ENCODE data around the gene AP2A2. TPM values are rescaled to one million over a fixed set of nuclear protein-coding genes. Genes with fewer than 3 reads are reported as not detected.
A peak's percentile ranks its signal among the peaks of the same experiment; 100 is the strongest.

Gene AP2A2
- total RNA-seq, 2 experiments from 2014 or later = 24.9 to 43.0 TPM

DNA sequence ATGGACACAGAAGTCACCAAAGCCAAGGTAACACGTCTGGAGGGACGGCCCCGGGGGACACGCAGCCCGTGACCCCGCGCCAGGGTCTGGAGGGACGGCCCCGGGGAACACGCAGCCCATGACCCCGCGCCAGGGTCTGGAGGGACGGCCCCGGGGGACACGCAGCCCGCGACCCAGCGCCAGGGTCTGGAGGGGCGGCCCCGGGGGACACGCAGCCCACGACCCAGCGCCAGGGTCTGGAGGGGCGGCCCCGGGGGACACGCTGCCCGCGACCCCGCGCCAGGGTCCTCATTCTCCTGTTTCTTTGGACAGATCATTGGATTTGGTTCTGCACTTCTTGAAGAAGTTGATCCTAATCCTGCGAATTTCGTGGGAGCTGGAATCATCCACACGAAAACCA lies 83.7 kb downstream of the AP2A2 start:
- Histone ChIP-seq H2AFZ (ENCODE audit: low read length) (no peak overlapping the region), H3K27ac (ENCODE audit: low read depth, low read length, poor library complexity, severe bottlenecking) (no peak overlapping the region), H3K79me2 (ENCODE audit: insufficient read depth, low read depth, low read length) (no peaks in the 10 kb centered on the region), H3K4me2 (ENCODE audit: low read length) (no peak overlapping the region), H4K20me1 (ENCODE audit: insufficient read depth, low read length) (no peaks in the 10 kb centered on the region), H3K9me3 (ENCODE audit: low read length) (no peaks in the 10 kb centered on the region), H3K9me2 (ENCODE audit: insufficient read depth, low read length) (no peaks in the 10 kb centered on the region), H3K4me1 (ENCODE audit: insufficient read depth, low read length, poor library complexity, severe bottlenecking) (no peaks in the 10 kb centered on the region), H3K4me3 (ENCODE audit: low read depth, low read length, poor library complexity, severe bottlenecking) (no peak overlapping the region), H3K36me3 (ENCODE audit: insufficient read depth, low read length) (peaks cover 19% of the 10 kb centered on the region; the same call in 1 of the 2 replicates)
- intact Hi-C loops (cut with micrococcal nuclease; ENCODE audit: unreplicated experiment) = no loop called here
- no peak for DNase-seq (ENCODE audit: low spot score)
- BruUV-seq (replicated peaks) = no TSS peak
- CTCF ChIA-PET (ENCODE audit: unreplicated experiment) = no interaction called here
- POLR2A ChIA-PET = interaction anchor here (0.7 kb wide), 1 partner anchor 759 kb away, joined by 3 read pairs; no protein-coding TSS in a partner anchor
- TF ChIP-seq, protein P1, sequence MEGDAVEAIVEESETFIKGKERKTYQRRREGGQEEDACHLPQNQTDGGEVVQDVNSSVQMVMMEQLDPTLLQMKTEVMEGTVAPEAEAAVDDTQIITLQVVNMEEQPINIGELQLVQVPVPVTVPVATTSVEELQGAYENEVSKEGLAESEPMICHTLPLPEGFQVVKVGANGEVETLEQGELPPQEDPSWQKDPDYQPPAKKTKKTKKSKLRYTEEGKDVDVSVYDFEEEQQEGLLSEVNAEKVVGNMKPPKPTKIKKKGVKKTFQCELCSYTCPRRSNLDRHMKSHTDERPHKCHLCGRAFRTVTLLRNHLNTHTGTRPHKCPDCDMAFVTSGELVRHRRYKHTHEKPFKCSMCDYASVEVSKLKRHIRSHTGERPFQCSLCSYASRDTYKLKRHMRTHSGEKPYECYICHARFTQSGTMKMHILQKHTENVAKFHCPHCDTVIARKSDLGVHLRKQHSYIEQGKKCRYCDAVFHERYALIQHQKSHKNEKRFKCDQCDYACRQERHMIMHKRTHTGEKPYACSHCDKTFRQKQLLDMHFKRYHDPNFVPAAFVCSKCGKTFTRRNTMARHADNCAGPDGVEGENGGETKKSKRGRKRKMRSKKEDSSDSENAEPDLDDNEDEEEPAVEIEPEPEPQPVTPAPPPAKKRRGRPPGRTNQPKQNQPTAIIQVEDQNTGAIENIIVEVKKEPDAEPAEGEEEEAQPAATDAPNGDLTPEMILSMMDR (conservative IDR thresholded peaks at IDR 0.05; ENCODE audit: low read length) = no peak
- TF ChIP-seq EZH2phosphoT487 (IDR thresholded peaks at IDR 0.05; ENCODE audit: borderline replicate concordance, low read depth, low read length) = no peak

DNA sequence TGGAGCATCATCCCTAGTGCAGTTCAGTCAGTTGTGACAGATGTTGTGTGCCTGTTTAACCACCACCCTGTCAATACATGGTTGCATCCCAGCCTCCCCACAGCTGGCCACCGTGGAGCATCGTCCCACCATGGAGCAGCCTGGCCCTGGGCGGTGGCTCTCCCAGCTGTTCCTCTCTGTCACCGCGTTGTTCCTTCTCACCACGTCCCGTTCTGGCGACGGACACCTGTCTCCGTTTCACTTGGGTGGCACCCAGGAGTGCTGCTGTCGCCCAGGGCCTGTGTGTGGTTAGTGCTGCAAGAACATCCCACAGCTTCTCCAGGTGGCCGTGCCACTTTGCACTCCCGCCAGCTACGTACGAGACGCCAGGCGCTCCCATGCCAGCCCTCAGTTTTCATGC lies 84.3 kb downstream of the AP2A2 start:
- Histone ChIP-seq H3K9me3 (ENCODE audit: low read length) (no peaks in the 10 kb centered on the region), H2AFZ (ENCODE audit: low read length) (no peak overlapping the region), H3K4me3 (ENCODE audit: low read depth, low read length, poor library complexity, severe bottlenecking) (no peak overlapping the region), H3K4me2 (ENCODE audit: low read length) (no peak overlapping the region), H3K36me3 (ENCODE audit: insufficient read depth, low read length) (peaks cover 13% of the 10 kb centered on the region; the same call in 1 of the 2 replicates), H3K27ac (ENCODE audit: low read depth, low read length, poor library complexity, severe bottlenecking) (no peak overlapping the region), H3K9me2 (ENCODE audit: insufficient read depth, low read length) (no peaks in the 10 kb centered on the region), H3K79me2 (ENCODE audit: insufficient read depth, low read depth, low read length) (no peaks in the 10 kb centered on the region), H4K20me1 (ENCODE audit: insufficient read depth, low read length) (no peaks in the 10 kb centered on the region), H3K4me1 (ENCODE audit: insufficient read depth, low read length, poor library complexity, severe bottlenecking) (no peaks in the 10 kb centered on the region)
- no peak for TF ChIP-seq EZH2phosphoT487 (IDR thresholded peaks at IDR 0.05; ENCODE audit: borderline replicate concordance, low read depth, low read length)
- TF ChIP-seq, protein P1 (conservative IDR thresholded peaks at IDR 0.05; ENCODE audit: low read length) = no peak
- intact Hi-C loops (cut with micrococcal nuclease; ENCODE audit: unreplicated experiment) = no loop called here
- ChIA-PET POLR2A (interaction anchor here (0.7 kb wide), 1 partner anchor 759 kb away, joined by 3 read pairs; no protein-coding TSS in a partner anchor), CTCF (ENCODE audit: unreplicated experiment) (no interaction called here)
- DNase-seq (ENCODE audit: low spot score) = peak; percentile 26
- no TSS peak for BruUV-seq (replicated peaks)

DNA sequence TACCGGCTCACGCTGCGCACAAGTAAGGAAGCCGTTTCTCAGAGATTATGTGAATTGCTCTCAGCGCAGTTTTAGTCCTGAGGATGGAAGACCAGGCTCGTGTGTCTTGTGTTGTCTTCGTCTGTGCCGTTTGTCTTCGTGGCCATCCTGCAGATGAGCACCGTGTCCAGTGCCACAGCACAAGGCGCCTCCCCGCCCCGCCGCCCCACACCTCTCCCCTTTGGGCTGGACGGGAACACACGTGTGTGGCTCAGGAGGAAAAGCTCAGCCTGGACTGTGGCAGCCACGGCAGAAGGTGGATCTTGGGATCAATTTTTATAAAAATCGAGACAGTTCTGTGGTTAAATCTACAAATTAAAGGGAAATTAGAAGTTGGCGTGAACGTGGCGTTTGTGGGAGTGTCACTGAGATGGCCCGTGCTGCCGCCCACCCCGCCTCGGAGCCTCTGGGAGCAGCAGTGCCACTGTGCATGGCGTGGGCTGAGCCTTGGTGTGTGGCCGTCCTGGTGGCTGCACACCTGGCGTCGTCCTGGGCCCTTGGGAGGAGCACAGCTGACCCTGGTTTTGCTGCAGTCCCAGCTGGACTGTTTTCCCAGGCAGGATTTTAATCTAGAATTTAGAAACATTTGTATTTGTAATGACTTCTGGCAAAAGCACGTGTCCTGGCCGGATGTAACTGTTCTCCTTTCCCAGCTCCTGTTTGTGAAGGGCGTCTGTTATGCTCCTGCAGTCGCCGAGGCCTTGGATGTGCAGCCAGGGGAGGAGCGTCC lies 85.1 kb downstream of the AP2A2 start:
- no peaks in the 10 kb centered on the region for H3K9me2 ChIP-seq (ENCODE audit: insufficient read depth, low read length)
- intact Hi-C loops (cut with micrococcal nuclease; ENCODE audit: unreplicated experiment) = no loop called here
- TF ChIP-seq, protein P1 (conservative IDR thresholded peaks at IDR 0.05; ENCODE audit: low read length) = no peak
- no peak for TF ChIP-seq EZH2phosphoT487 (IDR thresholded peaks at IDR 0.05; ENCODE audit: borderline replicate concordance, low read depth, low read length)
- H3K27ac ChIP-seq (ENCODE audit: low read depth, low read length, poor library complexity, severe bottlenecking) = no peak overlapping the region
- no peaks in the 10 kb centered on the region for H4K20me1 ChIP-seq (ENCODE audit: insufficient read depth, low read length)
- no peaks in the 10 kb centered on the region for H3K79me2 ChIP-seq (ENCODE audit: insufficient read depth, low read depth, low read length)
- H2AFZ ChIP-seq (ENCODE audit: low read length) = no peak overlapping the region
- peaks cover 11% of the 10 kb centered on the region; the same call in 1 of the 2 replicates for H3K36me3 ChIP-seq (ENCODE audit: insufficient read depth, low read length)
- H3K4me3 ChIP-seq (ENCODE audit: low read depth, low read length, poor library complexity, severe bottlenecking) = no peak overlapping the region
- POLR2A ChIA-PET = no interaction called here
- H3K4me2 ChIP-seq (ENCODE audit: low read length) = no peak overlapping the region
- no TSS peak for BruUV-seq (replicated peaks)
- CTCF ChIA-PET (ENCODE audit: unreplicated experiment) = no interaction called here
- H3K4me1 ChIP-seq (ENCODE audit: insufficient read depth, low read length, poor library complexity, severe bottlenecking) = no peaks in the 10 kb centered on the region
- DNase-seq (ENCODE audit: low spot score) = no peak
- H3K9me3 ChIP-seq (ENCODE audit: low read length) = no peaks in the 10 kb centered on the region

Data from OCI-LY7 (cell line).